ENCODE results near the gene ASPM. TPM values are rescaled to one million over a fixed set of nuclear protein-coding genes. Genes with fewer than 3 reads are reported as not detected.

The ASPM gene
- total RNA-seq, 1 experiment from 2014 or later: 32.8 TPM

Other genes starting within 250 kb of the ASPM start
- not detected in 2 replicates for gene CFHR2, start 202.9 kb downstream of the ASPM start, total RNA-seq (2022)
- not detected in 2 replicates for gene CFHR5, start 169.1 kb downstream of the ASPM start, total RNA-seq (2022)
- not detected in 2 replicates for gene F13B, start 79.4 kb downstream of the ASPM start, total RNA-seq (2022)
- gene ZBTB41, start 54.6 kb upstream of the ASPM start, total RNA-seq (2022): 17.9 and 18.4 TPM in 2 replicates
- 0.65 and 0.96 TPM in 2 replicates for gene CRB1, start 121.6 kb upstream of the ASPM start, total RNA-seq (2022)

Data from MCF 10A (cell line).